ENCODE data around the gene CSNK1G1.

DNA sequence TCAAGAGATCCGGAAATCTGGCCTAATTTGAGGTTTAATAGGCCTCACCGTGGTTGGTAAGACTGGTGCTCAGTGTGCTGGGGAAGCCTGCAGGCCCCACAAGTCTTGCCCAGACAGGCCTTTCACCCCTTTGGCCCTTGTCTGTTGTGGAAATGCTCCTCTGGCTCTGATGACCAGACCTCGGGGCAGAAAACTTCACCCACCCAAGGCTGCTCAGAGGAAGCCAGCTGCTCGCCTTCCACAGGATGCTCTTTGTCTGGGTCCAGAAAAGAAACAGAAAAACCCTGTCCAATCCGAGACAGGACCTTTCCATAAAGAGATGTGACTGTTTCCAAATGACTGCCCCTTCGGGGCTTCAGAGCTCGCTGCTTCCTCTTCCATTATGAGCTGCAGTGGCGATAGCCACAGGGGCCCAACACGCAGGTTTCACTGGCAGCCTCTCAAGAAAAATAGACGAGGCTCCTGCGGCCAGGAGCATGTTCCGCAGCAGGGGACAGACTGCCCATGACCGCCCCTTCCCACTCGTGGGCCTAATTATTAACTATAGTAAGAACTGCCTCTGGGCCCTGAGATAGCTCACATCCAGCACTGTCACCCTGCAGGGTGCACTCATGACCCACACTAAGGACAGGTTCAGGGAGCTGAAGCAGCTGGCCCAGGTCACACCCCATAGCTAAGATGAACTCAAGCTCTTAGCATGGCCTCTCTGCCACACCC lies 211.2 kb downstream of the CSNK1G1 start:
- no peak for TF ChIP-seq NFE2L2 (IDR thresholded peaks at IDR 0.05; ENCODE audit: low read depth, low read length)
- TF ChIP-seq POLR2A (IDR thresholded peaks at IDR 0.05; ENCODE audit: low read depth, low read length) = no peak
- TF ChIP-seq SMC3 (IDR thresholded peaks at IDR 0.05; ENCODE audit: low read depth, low read length) = no peak
- no peak for TF ChIP-seq RAD21 (IDR thresholded peaks at IDR 0.05; ENCODE audit: low read length)
